Effector memory CD8-positive, alpha-beta T cell (primary cell): Measurements from ENCODE around the gene TBX3.

Experiments
- ATAC-seq: fragments of 150-1000 bp; cut with Tn5 transposase; replicated peaks from 2 replicates; pipeline ENCODE4 v1.10.0; 2021; ENCODE audit warnings: mild to moderate bottlenecking, moderate library complexity
- DNase-seq, 3 experiments: peaks; one replicate each; pipeline ENCODE4 v3.0.0; 2021
- H3K27ac Mint-ChIP-seq, 2 donors: one replicate each; pipeline ENCODE4 v1.8.0; 2022; ENCODE audit warnings: mild to moderate bottlenecking in 2 of 2, mixed read lengths in 2 of 2, moderate library complexity in 2 of 2
- H3K27me3 Mint-ChIP-seq, 2 donors: one replicate each; pipeline ENCODE4 v1.8.0; 2022; ENCODE audit warnings: mixed read lengths in 2 of 2
- H3K36me3 Mint-ChIP-seq: one replicate; pipeline ENCODE4 v1.8.0; 2022; ENCODE audit warnings: mild to moderate bottlenecking, moderate library complexity, mixed read lengths; ENCODE audit not compliant: insufficient read depth
- H3K4me1 Mint-ChIP-seq, 2 donors: one replicate each; pipeline ENCODE4 v1.8.0; 2022; ENCODE audit warnings: low read depth in 2 of 2, mixed read lengths in 2 of 2
- H3K4me3 Mint-ChIP-seq, 2 donors: one replicate each; pipeline ENCODE4 v1.8.0; 2022; ENCODE audit warnings: mild to moderate bottlenecking in 2 of 2, mixed read lengths in 2 of 2, moderate library complexity in 2 of 2
- H3K9me3 Mint-ChIP-seq, 2 donors: one replicate each; pipeline ENCODE4 v1.8.0; 2022; ENCODE audit warnings: mixed read lengths in 2 of 2

TBX3 gene

GRCh38 chr12:114683709-114684097 is 272 bp downstream of the TBX3 start:
- no peaks in the 10 kb centered on the region for H3K9me3 Mint-ChIP-seq
- peaks cover 9 to 19% of the 10 kb centered on the region in 2 donors for H3K4me1 Mint-ChIP-seq
- H3K27ac Mint-ChIP-seq: peak overlapping the region in 1 of 2 donors; percentile 32
- H3K27me3 Mint-ChIP-seq: peaks cover 83 to 99% of the 10 kb centered on the region in 2 donors
- no peaks in the 10 kb centered on the region for H3K36me3 Mint-ChIP-seq
- DNase-seq: no peak
- no peak for ATAC-seq
- H3K4me3 Mint-ChIP-seq: peak overlapping the region; percentile 76 to 80

- H3K36me3 Mint-ChIP-seq: no peaks in the 10 kb centered on the region
- no peaks in the 10 kb centered on the region for H3K9me3 Mint-ChIP-seq
- ATAC-seq (no peak), DNase-seq (no peak)
- peaks cover 79 to 99% of the 10 kb centered on the region in 2 donors for H3K27me3 Mint-ChIP-seq
- H3K27ac Mint-ChIP-seq: no peak overlapping the region
- peak overlapping the region; percentile 76 to 80 for H3K4me3 Mint-ChIP-seq
- peaks cover 9 to 19% of the 10 kb centered on the region in 2 donors for H3K4me1 Mint-ChIP-seq
These were observed 928 bp downstream of the TBX3 start for GRCh38 chr12:114682785-114683708.

GRCh38 chr12:114682106-114682784 is 1.7 kb downstream of the TBX3 start:
- ATAC-seq (no peak), DNase-seq (no peak)
- peaks cover 78 to 100% of the 10 kb centered on the region in 2 donors for H3K27me3 Mint-ChIP-seq
- H3K36me3 Mint-ChIP-seq: no peaks in the 10 kb centered on the region
- H3K27ac Mint-ChIP-seq: no peak overlapping the region
- H3K4me3 Mint-ChIP-seq: peak overlapping the region in 1 of 2 donors; percentile 8
- H3K4me1 Mint-ChIP-seq: peaks cover 9 to 19% of the 10 kb centered on the region in 2 donors
- no peaks in the 10 kb centered on the region for H3K9me3 Mint-ChIP-seq

- no peaks in the 10 kb centered on the region for H3K36me3 Mint-ChIP-seq
- peaks cover 73 to 98% of the 10 kb centered on the region in 2 donors for H3K27me3 Mint-ChIP-seq
- no peaks in the 10 kb centered on the region for H3K9me3 Mint-ChIP-seq
- ATAC-seq (no peak), DNase-seq (no peak)
- no peak overlapping the region for H3K4me3 Mint-ChIP-seq
- peaks cover 9 to 18% of the 10 kb centered on the region in 2 donors for H3K4me1 Mint-ChIP-seq
- H3K27ac Mint-ChIP-seq: no peak overlapping the region
These were observed 2.7 kb downstream of the TBX3 start for GRCh38 chr12:114681116-114681871.

GRCh38 chr12:114680604-114681069 is 3.3 kb downstream of the TBX3 start:
- Mint-ChIP-seq H3K4me3 (no peak overlapping the region), H3K4me1 (peaks cover 9 to 16% of the 10 kb centered on the region in 2 donors), H3K9me3 (no peaks in the 10 kb centered on the region), H3K36me3 (no peaks in the 10 kb centered on the region), H3K27ac (no peak overlapping the region), H3K27me3 (peaks cover 66 to 98% of the 10 kb centered on the region in 2 donors)
- no peak for ATAC-seq
- DNase-seq: no peak

- H3K36me3 Mint-ChIP-seq: no peaks in the 10 kb centered on the region
- H3K4me3 Mint-ChIP-seq: no peak overlapping the region
- H3K27me3 Mint-ChIP-seq: peaks cover 66 to 98% of the 10 kb centered on the region in 2 donors
- H3K27ac Mint-ChIP-seq: no peak overlapping the region
- H3K4me1 Mint-ChIP-seq: peaks cover 9 to 16% of the 10 kb centered on the region in 2 donors
- no peak for ATAC-seq
- no peak for DNase-seq
- H3K9me3 Mint-ChIP-seq: no peaks in the 10 kb centered on the region
These were observed 4.0 kb downstream of the TBX3 start for GRCh38 chr12:114679942-114680341.

GRCh38 chr12:114679452-114679875 is 4.5 kb downstream of the TBX3 start:
- H3K36me3 Mint-ChIP-seq: no peaks in the 10 kb centered on the region
- ATAC-seq: no peak
- no peak overlapping the region for H3K4me3 Mint-ChIP-seq
- peaks cover 9 to 16% of the 10 kb centered on the region in 2 donors for H3K4me1 Mint-ChIP-seq
- H3K27ac Mint-ChIP-seq: no peak overlapping the region
- no peak for DNase-seq
- no peaks in the 10 kb centered on the region for H3K9me3 Mint-ChIP-seq
- peaks cover 66 to 94% of the 10 kb centered on the region in 2 donors for H3K27me3 Mint-ChIP-seq

GRCh38 chr12:114678718-114679117 is 5.3 kb downstream of the TBX3 start:
- no peaks in the 10 kb centered on the region for H3K36me3 Mint-ChIP-seq
- peaks cover 63 to 91% of the 10 kb centered on the region in 2 donors for H3K27me3 Mint-ChIP-seq
- no peak overlapping the region for H3K4me3 Mint-ChIP-seq
- peaks cover 7 to 9% of the 10 kb centered on the region in 2 donors for H3K4me1 Mint-ChIP-seq
- H3K27ac Mint-ChIP-seq: no peak overlapping the region
- no peaks in the 10 kb centered on the region for H3K9me3 Mint-ChIP-seq
- ATAC-seq (no peak), DNase-seq (no peak)

- Mint-ChIP-seq H3K4me3 (no peak overlapping the region), H3K27me3 (peaks cover 63 to 91% of the 10 kb centered on the region in 2 donors), H3K9me3 (no peaks in the 10 kb centered on the region), H3K27ac (no peak overlapping the region), H3K4me1 (peaks cover 5% of the 10 kb centered on the region in 2 donors), H3K36me3 (no peaks in the 10 kb centered on the region)
- ATAC-seq (no peak), DNase-seq (no peak)
These were observed 5.9 kb downstream of the TBX3 start for GRCh38 chr12:114678028-114678427.

- Mint-ChIP-seq H3K4me1 (peaks cover 5% of the 10 kb centered on the region in 2 donors), H3K27ac (no peak overlapping the region), H3K9me3 (no peaks in the 10 kb centered on the region), H3K36me3 (no peaks in the 10 kb centered on the region), H3K4me3 (no peak overlapping the region), H3K27me3 (peaks cover 64 to 91% of the 10 kb centered on the region in 2 donors)
- ATAC-seq: no peak
- DNase-seq: no peak
These were observed 7.7 kb downstream of the TBX3 start for GRCh38 chr12:114676142-114676741.

GRCh38 chr12:114674251-114675047 is 9.5 kb downstream of the TBX3 start:
- Mint-ChIP-seq H3K36me3 (no peaks in the 10 kb centered on the region), H3K27me3 (peaks cover 58 to 85% of the 10 kb centered on the region in 2 donors), H3K4me3 (no peak overlapping the region), H3K4me1 (no peaks in the 10 kb centered on the region), H3K9me3 (no peaks in the 10 kb centered on the region), H3K27ac (no peak overlapping the region)
- DNase-seq: no peak
- no peak for ATAC-seq

GRCh38 chr12:114673901-114674250 is 10.1 kb downstream of the TBX3 start:
- H3K36me3 Mint-ChIP-seq: no peaks in the 10 kb centered on the region
- H3K4me1 Mint-ChIP-seq: no peaks in the 10 kb centered on the region
- H3K9me3 Mint-ChIP-seq: no peaks in the 10 kb centered on the region
- DNase-seq (no peak), ATAC-seq (no peak)
- H3K4me3 Mint-ChIP-seq: no peak overlapping the region
- H3K27me3 Mint-ChIP-seq: peaks cover 55 to 85% of the 10 kb centered on the region in 2 donors
- no peak overlapping the region for H3K27ac Mint-ChIP-seq
